HFFc6 (cell line): ENCODE data around the gene MR1. TPM values are rescaled to one million over a fixed set of nuclear protein-coding genes. Genes with fewer than 3 reads are reported as not detected.

Experiments
- DNase-seq: peaks from one replicate; pipeline ENCODE4 v3.0.0-alpha.2; 2018
- H3K27ac Mint-ChIP-seq: 2 replicates; pipeline ENCODE4 v1.8.0; 2020; ENCODE audit warnings: mild to moderate bottlenecking, mixed read lengths
- H3K27me3 Mint-ChIP-seq: 2 replicates; pipeline ENCODE4 v1.8.0; 2021; ENCODE audit warnings: mild to moderate bottlenecking, moderate library complexity, mixed read lengths; ENCODE audit not compliant: insufficient read depth
- H3K36me3 Mint-ChIP-seq: 2 replicates; pipeline ENCODE4 v1.8.0; 2021; ENCODE audit warnings: low read depth, mixed read lengths
- H3K4me1 Mint-ChIP-seq: 2 replicates; pipeline ENCODE4 v1.8.0; 2020; ENCODE audit warnings: low read depth, mixed read lengths
- H3K4me3 Mint-ChIP-seq: 2 replicates; pipeline ENCODE4 v1.8.0; 2020; ENCODE audit warnings: mild to moderate bottlenecking, moderate library complexity, mixed read lengths
- H3K9me3 Mint-ChIP-seq: 2 replicates; pipeline ENCODE4 v1.8.0; 2020; ENCODE audit warnings: mild to moderate bottlenecking, mixed read lengths
- total RNA-seq, 6 experiments: library from RNA; stranded (reverse); fragmentation: NEBNext Ultra II Directional; extraction: Animal tissue kit (Norgen Biotek cat#: 25700); gene quantifications; 2 replicates in 1 of 6; 3 replicates in 5 of 6; pipeline ENCODE4 v1.2.3, GENCODE V29; 2021
- TF ChIP-seq, protein P1 (sequence below): fragments of 200-600 bp; sonication (generic); IDR thresholded peaks from 2 replicates; pipeline ENCODE4 v1.5.0; 2021; ENCODE audit warnings: antibody characterized with exemption, mild to moderate bottlenecking

The MR1 gene
- total RNA-seq, 6 experiments from 2014 or later = 27.2 to 39.2 (median 32.2) TPM

DNA sequence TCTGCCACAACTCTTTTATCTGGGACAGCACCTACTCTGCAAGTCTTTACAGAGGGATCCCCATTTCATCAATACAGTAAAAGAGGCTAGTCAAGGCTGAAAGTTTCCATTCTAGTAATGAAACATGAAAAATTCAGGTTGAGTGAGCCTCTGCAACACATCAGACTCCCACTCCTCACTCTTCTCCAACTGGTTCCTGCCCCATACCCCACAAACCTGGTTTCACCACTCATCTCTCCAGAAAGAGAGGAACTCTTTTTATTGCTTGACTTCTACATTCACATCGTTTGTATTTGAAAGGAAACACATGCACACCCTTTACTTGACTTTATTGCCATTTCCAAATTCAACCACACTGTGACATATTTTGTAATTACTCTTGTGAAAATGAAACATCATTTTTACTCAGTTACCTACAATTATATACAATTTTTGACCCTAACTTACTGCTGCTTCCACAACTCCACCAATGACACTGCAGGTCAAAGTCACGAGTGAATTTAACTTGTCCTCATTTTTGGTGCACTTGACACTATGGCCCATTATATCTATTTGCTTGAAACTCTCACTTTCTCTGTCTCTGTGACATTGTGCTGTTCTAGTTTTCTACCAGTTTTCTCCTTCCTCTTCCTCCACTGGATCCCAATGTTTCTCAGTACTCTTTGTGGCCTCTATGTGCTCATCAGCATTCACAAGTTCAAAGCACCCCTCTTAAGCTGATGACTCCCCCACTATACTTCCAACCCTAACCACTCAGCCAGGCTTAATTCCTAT, 19.1 kb upstream of the MR1 start:
- Mint-ChIP-seq H3K4me3 (no peak overlapping the region), H3K36me3 (peaks cover 12% of the 10 kb centered on the region), H3K27me3 (no peaks in the 10 kb centered on the region), H3K27ac (no peak overlapping the region), H3K4me1 (peaks cover 54% of the 10 kb centered on the region), H3K9me3 (no peaks in the 10 kb centered on the region)
- TF ChIP-seq, protein P1, sequence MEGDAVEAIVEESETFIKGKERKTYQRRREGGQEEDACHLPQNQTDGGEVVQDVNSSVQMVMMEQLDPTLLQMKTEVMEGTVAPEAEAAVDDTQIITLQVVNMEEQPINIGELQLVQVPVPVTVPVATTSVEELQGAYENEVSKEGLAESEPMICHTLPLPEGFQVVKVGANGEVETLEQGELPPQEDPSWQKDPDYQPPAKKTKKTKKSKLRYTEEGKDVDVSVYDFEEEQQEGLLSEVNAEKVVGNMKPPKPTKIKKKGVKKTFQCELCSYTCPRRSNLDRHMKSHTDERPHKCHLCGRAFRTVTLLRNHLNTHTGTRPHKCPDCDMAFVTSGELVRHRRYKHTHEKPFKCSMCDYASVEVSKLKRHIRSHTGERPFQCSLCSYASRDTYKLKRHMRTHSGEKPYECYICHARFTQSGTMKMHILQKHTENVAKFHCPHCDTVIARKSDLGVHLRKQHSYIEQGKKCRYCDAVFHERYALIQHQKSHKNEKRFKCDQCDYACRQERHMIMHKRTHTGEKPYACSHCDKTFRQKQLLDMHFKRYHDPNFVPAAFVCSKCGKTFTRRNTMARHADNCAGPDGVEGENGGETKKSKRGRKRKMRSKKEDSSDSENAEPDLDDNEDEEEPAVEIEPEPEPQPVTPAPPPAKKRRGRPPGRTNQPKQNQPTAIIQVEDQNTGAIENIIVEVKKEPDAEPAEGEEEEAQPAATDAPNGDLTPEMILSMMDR = no peak
- DNase-seq = no peak

DNA sequence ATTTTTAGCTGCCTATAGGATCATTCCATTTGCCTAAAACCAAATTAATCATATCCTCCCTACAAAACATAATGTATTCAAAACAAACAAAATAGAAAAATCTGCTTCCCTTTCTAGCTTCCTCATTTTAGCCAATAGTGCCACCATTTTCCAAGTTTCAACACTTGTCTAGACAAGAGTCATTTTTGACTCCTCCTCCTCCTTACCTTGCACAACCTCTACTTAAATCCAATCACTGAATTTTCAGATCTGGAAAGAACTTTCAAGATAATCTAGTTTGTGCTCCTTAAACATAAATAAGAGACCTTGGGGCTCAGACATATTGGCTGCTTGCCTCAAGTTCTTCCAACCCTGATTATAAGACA, 18.6 kb upstream of the MR1 start:
- Mint-ChIP-seq H3K4me3 (no peak overlapping the region), H3K27me3 (no peaks in the 10 kb centered on the region), H3K36me3 (peaks cover 12% of the 10 kb centered on the region), H3K27ac (no peak overlapping the region), H3K4me1 (peaks cover 51% of the 10 kb centered on the region), H3K9me3 (no peaks in the 10 kb centered on the region)
- no peak for DNase-seq
- TF ChIP-seq, protein P1 = no peak

DNA sequence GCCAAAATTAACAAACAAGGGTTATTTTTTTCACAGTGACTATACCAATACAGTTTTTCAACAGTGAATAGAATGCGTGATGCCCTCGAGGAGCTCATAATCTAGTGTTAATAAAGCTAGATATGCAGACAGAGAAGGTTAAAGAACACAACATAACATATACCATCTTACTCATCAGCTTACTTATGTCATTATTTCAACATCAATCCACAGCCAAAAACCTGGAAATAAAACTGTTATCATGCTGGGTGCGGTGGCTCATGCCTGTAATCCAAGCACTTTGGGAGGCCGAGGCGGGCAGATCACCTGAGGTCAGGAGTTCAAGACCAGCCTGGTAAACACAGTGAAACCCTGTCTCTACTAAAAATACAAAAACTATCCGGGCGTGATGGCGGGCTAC, 17.2 kb upstream of the MR1 start:
- no peak for DNase-seq
- H3K9me3 Mint-ChIP-seq = no peaks in the 10 kb centered on the region
- peaks cover 51% of the 10 kb centered on the region for H3K4me1 Mint-ChIP-seq
- H3K27ac Mint-ChIP-seq = no peak overlapping the region
- peaks cover 12% of the 10 kb centered on the region for H3K36me3 Mint-ChIP-seq
- no peaks in the 10 kb centered on the region for H3K27me3 Mint-ChIP-seq
- TF ChIP-seq, protein P1 = no peak
- no peak overlapping the region for H3K4me3 Mint-ChIP-seq

DNA sequence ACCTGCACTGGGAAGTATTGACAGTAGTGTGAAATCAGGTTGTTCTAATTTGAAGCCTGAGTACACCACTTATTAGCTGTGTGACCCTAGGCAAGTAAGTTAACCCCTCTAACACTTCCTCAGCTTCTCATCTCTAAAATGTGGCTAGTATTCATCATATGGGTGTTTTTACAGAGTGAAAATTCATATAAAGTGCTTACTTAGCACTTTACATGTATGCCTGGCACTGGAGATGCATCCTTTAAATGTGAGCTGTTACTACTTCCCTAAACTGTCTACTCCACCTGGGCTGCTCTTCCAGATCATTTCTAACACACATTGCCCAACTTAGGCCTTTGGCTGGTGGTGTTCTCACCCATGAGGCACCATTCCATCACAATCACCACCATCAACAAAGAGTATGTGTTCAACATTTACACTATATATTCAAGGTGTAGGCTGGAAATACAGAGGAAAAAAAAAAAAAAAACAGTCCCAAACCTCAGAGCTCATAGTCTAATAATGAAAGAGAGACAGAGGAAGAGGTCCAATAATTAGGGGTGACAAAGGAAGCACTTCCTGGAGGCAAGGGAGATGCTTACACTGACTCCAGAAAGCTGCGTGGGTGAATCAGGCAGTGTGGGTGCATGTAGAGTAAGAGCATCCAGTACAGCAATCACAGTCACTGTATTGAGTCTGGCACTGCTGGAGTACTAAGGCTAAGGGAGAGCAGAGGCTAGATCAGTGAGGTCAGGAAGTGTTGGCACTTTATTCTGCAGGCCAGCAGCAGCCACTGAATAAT, 14.7 kb upstream of the MR1 start:
- Mint-ChIP-seq H3K27ac (no peak overlapping the region; the same call in 1 of the 2 replicates), H3K27me3 (no peaks in the 10 kb centered on the region; the same call in 1 of the 2 replicates)

DNA sequence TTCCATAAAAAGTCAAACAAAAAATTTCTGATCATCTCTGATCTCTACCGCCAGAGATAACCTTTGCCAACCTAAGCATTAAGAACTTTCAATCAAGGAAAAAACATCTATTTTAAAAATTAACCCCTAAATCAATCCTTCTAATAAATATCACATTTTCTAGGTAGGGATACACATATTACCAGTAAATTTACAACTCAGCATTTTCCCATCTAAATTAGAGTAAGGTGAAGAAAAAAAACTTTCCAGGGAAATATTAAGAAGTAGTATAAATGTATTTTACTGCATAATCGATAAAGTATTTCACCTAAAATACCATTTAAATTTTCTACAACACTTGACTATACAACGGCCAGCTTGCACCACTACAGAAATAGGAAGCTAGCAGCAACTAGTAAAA, 12.6 kb upstream of the MR1 start:
- DNase-seq = no peak
- Mint-ChIP-seq H3K36me3 (peaks cover 6% of the 10 kb centered on the region), H3K4me3 (peak overlapping the region; percentile 98), H3K4me1 (peaks cover 32% of the 10 kb centered on the region), H3K9me3 (no peaks in the 10 kb centered on the region), H3K27ac (peak overlapping the region; percentile 92; the same call in 1 of the 2 replicates), H3K27me3 (no peaks in the 10 kb centered on the region; the same call in 1 of the 2 replicates)
- TF ChIP-seq, protein P1 = no peak

More for the DNA sequence above, 14.7 kb upstream of the MR1 start:
- Mint-ChIP-seq H3K4me3 (no peak overlapping the region), H3K4me1 (peaks cover 32% of the 10 kb centered on the region), H3K9me3 (no peaks in the 10 kb centered on the region), H3K36me3 (peaks cover 6% of the 10 kb centered on the region)
- TF ChIP-seq, protein P1 = no peak
- DNase-seq = no peak
